ENCODE results near the gene PRPF8.

DNA sequence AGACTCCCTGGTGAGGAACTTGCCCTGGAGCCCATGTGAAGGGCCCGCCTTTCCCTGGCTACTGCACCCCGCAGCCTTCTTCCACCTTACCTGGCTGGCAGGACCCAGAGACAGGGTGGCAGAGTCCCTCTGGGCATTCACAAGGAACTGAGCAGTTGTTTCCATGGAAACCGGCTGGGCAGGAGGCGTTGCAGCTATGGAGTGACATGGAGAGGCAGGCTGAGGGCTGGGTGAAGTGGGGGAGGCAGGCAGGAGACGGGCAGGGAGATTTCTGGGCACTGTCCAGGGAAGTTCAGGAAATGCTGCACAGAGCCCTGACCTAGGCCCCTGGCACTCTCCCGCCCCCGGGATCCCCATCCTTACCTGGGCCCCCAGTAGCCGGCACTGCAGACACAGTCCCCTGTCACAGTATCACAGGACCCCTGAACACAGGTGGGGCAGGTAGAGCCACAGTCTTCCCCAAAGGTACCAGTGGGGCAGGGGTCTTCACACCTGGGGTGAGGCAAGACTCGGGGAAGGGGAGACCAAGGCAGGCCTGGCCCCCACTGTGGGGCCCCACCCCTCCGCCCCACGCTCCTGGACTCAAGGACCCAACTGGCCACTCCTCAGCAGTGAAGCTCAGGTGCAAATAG, 45.0 kb downstream of the PRPF8 start:
- TF ChIP-seq POLR2A (IDR thresholded peaks at IDR 0.05; ENCODE audit: low read length), result no peak
- TF ChIP-seq GATA1 (IDR thresholded peaks at IDR 0.05; ENCODE audit: low read depth, low read length), result no peak
